Measurements from ENCODE around the gene C1orf198.

DNA sequence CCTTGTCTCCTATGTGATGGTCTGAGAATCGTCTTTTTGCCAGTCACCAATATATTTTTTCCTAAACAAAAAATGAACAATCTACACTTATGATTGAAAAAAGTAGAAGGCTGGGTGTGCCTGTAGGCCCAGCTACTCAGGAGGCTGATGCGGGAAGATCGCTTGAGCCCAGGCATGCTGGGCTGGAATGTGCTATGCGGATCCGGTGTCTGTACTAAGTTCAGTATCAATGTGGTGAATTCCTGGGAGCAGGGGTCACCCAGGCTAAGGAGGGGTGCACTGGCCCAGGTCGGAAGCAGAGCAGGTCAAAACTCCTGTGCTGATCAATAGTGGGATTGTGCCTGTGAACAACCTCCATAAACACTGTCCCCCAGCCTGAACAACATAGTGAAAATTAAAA lies 25.7 kb upstream of the C1orf198 start:
- TF ChIP-seq TAF1 (IDR thresholded peaks at IDR 0.05; ENCODE audit: borderline replicate concordance, insufficient read depth, low read length): no peak
- no peak for TF ChIP-seq SIN3A (IDR thresholded peaks at IDR 0.05; ENCODE audit: borderline replicate concordance, insufficient read depth, low read length)
- TF ChIP-seq POLR2AphosphoS5 (IDR thresholded peaks at IDR 0.05; ENCODE audit: low read depth, low read length): no peak
- TF ChIP-seq, protein P1, sequence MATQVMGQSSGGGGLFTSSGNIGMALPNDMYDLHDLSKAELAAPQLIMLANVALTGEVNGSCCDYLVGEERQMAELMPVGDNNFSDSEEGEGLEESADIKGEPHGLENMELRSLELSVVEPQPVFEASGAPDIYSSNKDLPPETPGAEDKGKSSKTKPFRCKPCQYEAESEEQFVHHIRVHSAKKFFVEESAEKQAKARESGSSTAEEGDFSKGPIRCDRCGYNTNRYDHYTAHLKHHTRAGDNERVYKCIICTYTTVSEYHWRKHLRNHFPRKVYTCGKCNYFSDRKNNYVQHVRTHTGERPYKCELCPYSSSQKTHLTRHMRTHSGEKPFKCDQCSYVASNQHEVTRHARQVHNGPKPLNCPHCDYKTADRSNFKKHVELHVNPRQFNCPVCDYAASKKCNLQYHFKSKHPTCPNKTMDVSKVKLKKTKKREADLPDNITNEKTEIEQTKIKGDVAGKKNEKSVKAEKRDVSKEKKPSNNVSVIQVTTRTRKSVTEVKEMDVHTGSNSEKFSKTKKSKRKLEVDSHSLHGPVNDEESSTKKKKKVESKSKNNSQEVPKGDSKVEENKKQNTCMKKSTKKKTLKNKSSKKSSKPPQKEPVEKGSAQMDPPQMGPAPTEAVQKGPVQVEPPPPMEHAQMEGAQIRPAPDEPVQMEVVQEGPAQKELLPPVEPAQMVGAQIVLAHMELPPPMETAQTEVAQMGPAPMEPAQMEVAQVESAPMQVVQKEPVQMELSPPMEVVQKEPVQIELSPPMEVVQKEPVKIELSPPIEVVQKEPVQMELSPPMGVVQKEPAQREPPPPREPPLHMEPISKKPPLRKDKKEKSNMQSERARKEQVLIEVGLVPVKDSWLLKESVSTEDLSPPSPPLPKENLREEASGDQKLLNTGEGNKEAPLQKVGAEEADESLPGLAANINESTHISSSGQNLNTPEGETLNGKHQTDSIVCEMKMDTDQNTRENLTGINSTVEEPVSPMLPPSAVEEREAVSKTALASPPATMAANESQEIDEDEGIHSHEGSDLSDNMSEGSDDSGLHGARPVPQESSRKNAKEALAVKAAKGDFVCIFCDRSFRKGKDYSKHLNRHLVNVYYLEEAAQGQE (IDR thresholded peaks at IDR 0.05; ENCODE audit: insufficient read depth in 1 of 2, low read depth in 2 of 2, low read length in 2 of 2): no peak
- TF ChIP-seq FOXP2 (optimal IDR thresholded peaks at IDR 0.05; ENCODE audit: borderline replicate concordance, extremely low read depth, extremely low read length, insufficient read depth): no peak
